ENCODE data around the gene PKDCC.

DNA sequence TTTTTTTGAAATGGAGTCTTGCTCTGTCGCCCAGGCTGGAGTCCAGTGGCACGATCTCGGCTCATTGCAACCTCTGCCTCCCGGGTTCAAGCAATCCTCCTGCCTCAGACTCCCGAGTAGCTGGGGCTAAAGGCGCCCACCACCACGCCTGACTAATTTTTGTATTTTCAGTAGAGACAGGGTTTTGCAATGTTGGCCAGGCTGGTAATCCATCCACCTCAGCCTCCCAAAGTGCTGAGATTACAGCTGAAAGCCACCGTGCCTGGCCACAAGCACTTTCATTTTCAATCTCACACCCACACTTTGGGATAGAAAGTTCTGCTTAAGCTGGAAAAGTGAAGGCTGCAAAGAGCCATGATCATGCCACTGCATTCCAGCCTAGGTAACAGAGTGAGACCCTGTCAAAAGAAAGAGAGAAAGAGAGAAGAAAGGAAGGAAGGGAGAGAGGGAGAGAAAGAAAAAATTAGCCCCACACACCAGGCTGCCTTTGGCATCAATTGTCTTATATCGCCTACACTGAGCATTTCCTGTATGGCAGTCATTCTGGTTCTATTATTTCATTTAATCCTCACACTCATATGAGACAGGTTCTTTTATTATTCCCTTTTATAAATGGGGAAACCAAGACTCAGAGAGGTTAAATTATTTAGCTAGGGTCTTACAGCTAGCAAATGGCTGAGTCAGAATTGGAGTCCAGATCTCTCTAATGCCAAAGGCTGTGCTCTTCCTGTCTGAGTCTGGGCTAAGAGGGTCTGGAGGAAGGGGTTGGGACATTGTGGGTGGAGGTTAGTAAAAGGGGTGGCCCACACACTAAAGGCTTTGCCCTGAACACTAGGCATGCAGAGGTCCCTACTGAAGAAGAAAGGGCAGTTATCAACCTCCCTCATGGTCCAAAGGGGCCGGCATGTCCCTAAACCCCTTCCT lies 37.9 kb upstream of the PKDCC start:
- TF ChIP-seq CTCF (conservative IDR thresholded peaks at IDR 0.05; ENCODE audit: low read depth, low read length) (no peak), EZH2 (IDR thresholded peaks at IDR 0.05; ENCODE audit: borderline replicate concordance, low read depth, low read length, poor library complexity, severe bottlenecking) (no peak)
